PC-3 (cell line): ENCODE measurements around the gene GRB2. TPM values are rescaled to one million over a fixed set of nuclear protein-coding genes. Genes with fewer than 3 reads are reported as not detected.

Experiments used
- ATAC-seq: fragments of 200-7000 bp; cut with Tn5 transposase; 2 replicates; pipeline ENCODE4 v1.9.1; 2020; ENCODE audit warnings: mild to moderate bottlenecking, moderate library complexity
- BruUV-seq: library from RNA; stranded (reverse); fragments of 400-500 nt; replicated peaks from 2 replicates; lab custom pipeline; 2021; lab: Mats Ljungman, UMichigan
- CTCF ChIA-PET: fragments of 300-600 bp; sonication (Branson Sonifier 250); formaldehyde crosslinking; loops from one replicate; lab custom pipeline; 2022; ENCODE audit warnings: antibody characterized with exemption; lab: Charles Lee
- POLR2A ChIA-PET: fragments of 300-600 bp; sonication (Branson Sonifier 250); formaldehyde crosslinking; loops from one replicate; lab custom pipeline; 2022; ENCODE audit warnings: antibody characterized with exemption; ENCODE audit not compliant: unreplicated experiment; lab: Charles Lee
- DNase-seq: peaks from one replicate; pipeline ENCODE4 v3.0.0-alpha.2; 2015
- H2AFZ ChIP-seq: fragments of 300-600 bp; sonication (generic); 2 replicates; pipeline ENCODE4 v1.6.0; 2016; ENCODE audit warnings: antibody characterized with exemption, low read length
- H3F3A ChIP-seq: fragments of 300-600 bp; sonication (generic); one replicate; pipeline ENCODE4 v1.6.0; 2017; ENCODE audit warnings: antibody characterized with exemption, low read length, control low read depth, mild to moderate bottlenecking; ENCODE audit not compliant: unreplicated experiment
- H3K27ac ChIP-seq: fragments of 300-600 bp; sonication (generic); 2 replicates; pipeline ENCODE4 v1.5.1; 2016; ENCODE audit warnings: mild to moderate bottlenecking, low read length
- H3K27me3 ChIP-seq: fragments of 300-600 bp; sonication (generic); 2 replicates; pipeline ENCODE4 v1.6.1; 2016; ENCODE audit warnings: low read length, mixed read lengths
- H3K36me3 ChIP-seq: fragments of 300-600 bp; sonication (generic); 2 replicates; pipeline ENCODE4 v1.6.1; 2016; ENCODE audit warnings: low read depth, mixed run types, low read length, mixed read lengths
- H3K4me1 ChIP-seq: fragments of 300-600 bp; sonication (generic); 2 replicates; pipeline ENCODE4 v1.5.1; 2016; ENCODE audit warnings: low read length; ENCODE audit not compliant: insufficient read depth
- H3K4me2 ChIP-seq: fragments of 300-600 bp; sonication (generic); 2 replicates; pipeline ENCODE4 v1.6.0; 2016; ENCODE audit warnings: low read length
- H3K4me3 ChIP-seq: fragments of 300-600 bp; sonication (generic); 2 replicates; pipeline ENCODE4 v1.5.1; 2016; ENCODE audit warnings: mild to moderate bottlenecking, low read length, mixed read lengths
- H3K79me2 ChIP-seq: fragments of 300-600 bp; sonication (generic); 2 replicates; pipeline ENCODE4 v1.6.1; 2017; ENCODE audit warnings: low read length, mixed read lengths
- H3K9ac ChIP-seq: fragments of 300-600 bp; sonication (generic); 2 replicates; pipeline ENCODE4 v1.6.0; 2016; ENCODE audit warnings: mild to moderate bottlenecking, low read length
- H3K9me2 ChIP-seq: fragments of 300-600 bp; sonication (generic); replicated peaks from 2 replicates; pipeline ENCODE4 v1.6.1; 2016; ENCODE audit warnings: mixed run types, low read length, mixed read lengths
- H3K9me3 ChIP-seq: fragments of 300-600 bp; sonication (generic); 2 replicates; pipeline ENCODE4 v1.6.1; 2016; ENCODE audit warnings: low read length, mixed read lengths
- H4K20me1 ChIP-seq: fragments of 300-600 bp; sonication (generic); 2 replicates; pipeline ENCODE4 v1.6.1; 2016; ENCODE audit warnings: low read length, mixed read lengths
- CTCF ChIP-seq: fragments of 300-600 bp; sonication (generic); conservative IDR thresholded peaks from 2 replicates; pipeline ENCODE4 v1.5.1; 2017; ENCODE audit warnings: antibody characterized with exemption, low read depth, mild to moderate bottlenecking, low read length
- EZH2 ChIP-seq: fragments of 300-600 bp; sonication (generic); IDR thresholded peaks from one replicate; pipeline ENCODE4 v1.6.1; 2017; ENCODE audit warnings: antibody characterized with exemption, mild to moderate bottlenecking, low read length; ENCODE audit not compliant: unreplicated experiment
- EZH2phosphoT487 ChIP-seq: fragments of 300-600 bp; sonication (generic); IDR thresholded peaks from 2 replicates; pipeline ENCODE4 v1.6.1; 2018; ENCODE audit warnings: mild to moderate bottlenecking, antibody characterized with exemption, low read length, borderline replicate concordance
- intact Hi-C: fragments of 100-400 bp; cut with micrococcal nuclease; formaldehyde crosslinking; loops from 2 replicates; pipeline ENCODE4 v1.9.0; 2023
- total RNA-seq: library from RNA; depleted of rRNA; stranded (reverse); fragments of >200 nt; gene quantifications from 2 replicates; pipeline ENCODE4 v1.2.3, GENCODE V29; 2014

Gene GRB2
- total RNA-seq, 1 experiment from 2014 or later = 224 TPM

GRCh38 chr17:75428543-75429469, 23.3 kb upstream of the GRB2 start:
- no peaks in the 10 kb centered on the region for H4K20me1 ChIP-seq
- H3K36me3 ChIP-seq = no peaks in the 10 kb centered on the region
- intact Hi-C loops = loop anchor here (10.0 kb wide), 1 partner anchor 156 kb away; the partner anchor contains the start of gene MYO15B
- no TSS peak for BruUV-seq
- peak overlapping the region; percentile 57 for H3K27ac ChIP-seq
- no peaks in the 10 kb centered on the region for H3K9me3 ChIP-seq
- no peak overlapping the region for H3K4me3 ChIP-seq
- H3K27me3 ChIP-seq = no peaks in the 10 kb centered on the region
- H3K4me1 ChIP-seq = peaks cover 21% of the 10 kb centered on the region
- TF ChIP-seq EZH2phosphoT487 = no peak
- no peak for TF ChIP-seq EZH2
- no peak for TF ChIP-seq CTCF
- DNase-seq (peak; percentile 82), ATAC-seq (peak; percentile 72)
- no peaks in the 10 kb centered on the region for H3K79me2 ChIP-seq
- CTCF ChIA-PET = interaction anchor here (0.7 to 1.4 kb wide), 5 partner anchors 88 to 173 kb away, joined by 3 to 8 read pairs (median 5); partner anchors contain the start of genes MIF4GD and TSEN54
- H2AFZ ChIP-seq = peak overlapping the region; percentile 31
- H3K9me2 ChIP-seq = no peaks in the 10 kb centered on the region
- POLR2A ChIA-PET = interaction anchor here (0.6 to 1.4 kb wide), 4 partner anchors 27 to 80 kb away, joined by 3 to 5 read pairs (median 4); partner anchors contain the start of gene TMEM94
- H3K4me2 ChIP-seq = peak overlapping the region; percentile 34
- H3F3A ChIP-seq = no peaks in the 10 kb centered on the region
- H3K9ac ChIP-seq = 0 out of 2 replicates have a peak overlapping the region, but pooled peaks have one; percentile 10

GRCh38 chr17:75418531-75418930, 13.1 kb upstream of the GRB2 start:
- DNase-seq = no peak
- H3K79me2 ChIP-seq = no peaks in the 10 kb centered on the region
- H3K9me3 ChIP-seq = no peaks in the 10 kb centered on the region
- no peak overlapping the region for H3K4me2 ChIP-seq
- POLR2A ChIA-PET = interaction anchor here (0.5 to 0.7 kb wide), 3 partner anchors 129 to 1706 kb away, joined by 3 read pairs; partner anchors contain the start of gene SLC25A19
- intact Hi-C loops = loop anchor here (10.0 kb wide), 2 partner anchors 214 to 304 kb away; partner anchors contain the start of gene NUP85
- no peak for TF ChIP-seq CTCF
- TF ChIP-seq EZH2 = no peak
- TF ChIP-seq EZH2phosphoT487 = no peak
- no peaks in the 10 kb centered on the region for H3K27me3 ChIP-seq
- no peaks in the 10 kb centered on the region for H3K4me1 ChIP-seq
- no peak overlapping the region for H3K4me3 ChIP-seq
- no peak for ATAC-seq
- H3K9ac ChIP-seq = no peak overlapping the region
- no peaks in the 10 kb centered on the region for H3K9me2 ChIP-seq
- H3K36me3 ChIP-seq = no peaks in the 10 kb centered on the region
- H3K27ac ChIP-seq = no peak overlapping the region
- CTCF ChIA-PET = interaction anchor here (0.6 kb wide), 1 partner anchor 178 kb away, joined by 4 read pairs; no protein-coding TSS in a partner anchor
- no TSS peak for BruUV-seq
- no peaks in the 10 kb centered on the region for H4K20me1 ChIP-seq
- H2AFZ ChIP-seq = no peak overlapping the region
- H3F3A ChIP-seq = no peaks in the 10 kb centered on the region
